Measurements from ENCODE around the gene THADA. TPM values are rescaled to one million over a fixed set of nuclear protein-coding genes. Genes with fewer than 3 reads are reported as not detected.

THADA gene
- total and polyA plus RNA-seq, 2 donors (not counting 3 experiments of a cell fraction or from before 2014, with no cell fraction given) = 22.6 to 25.3 TPM

GRCh38 chr2:43280994-43281393, 314.8 kb downstream of the THADA start:
- Histone ChIP-seq H2AFZ (ENCODE audit: low read depth, low read length) (no peak overlapping the region), H3K36me3 (ENCODE audit: control insufficient read depth in 2 of 2, extremely low read depth in 1 of 2, insufficient read depth in 2 of 2, low read length in 2 of 2) (peaks cover 0 to 11% of the 10 kb centered on the region in 2 experiments), H3K9ac (replicated peaks; ENCODE audit: extremely low read depth, insufficient read depth, low read length) (no peak overlapping the region), H3K9me3 (replicated peaks; ENCODE audit: control insufficient read depth, insufficient read depth, low read length) (peaks cover 2% of the 10 kb centered on the region), H3K27me3 (ENCODE audit: control insufficient read depth in 2 of 2, insufficient read depth in 2 of 2, low read length in 2 of 2) (no peaks in the 10 kb centered on the region), H3K79me2 (ENCODE audit: control insufficient read depth, insufficient read depth, low read length) (no peaks in the 10 kb centered on the region), H3K4me3 (replicated peaks in 1 of 3; ENCODE audit: insufficient read depth in 1 of 3, low read depth in 1 of 3, low read length in 3 of 3) (no peak overlapping the region), H4K20me1 (replicated peaks; ENCODE audit: control insufficient read depth, extremely low read depth, insufficient read depth, low read length) (no peaks in the 10 kb centered on the region), H3K27ac (ENCODE audit: insufficient read depth, low read depth, low read length) (no peak overlapping the region), H3K9me1 (replicated peaks; ENCODE audit: control insufficient read depth, extremely low read depth, insufficient read depth, low read length) (no peaks in the 10 kb centered on the region), H3K4me2 (ENCODE audit: insufficient read depth, low read length) (no peak overlapping the region), H3K4me1 (ENCODE audit: control insufficient read depth, extremely low read depth, insufficient read depth, low read length) (peaks cover 15% of the 10 kb centered on the region)
- POLR2A ChIA-PET = no interaction called here
- CTCF ChIA-PET = no interaction called here
- intact Hi-C loops (cut with micrococcal nuclease) (no loop called here), dilution Hi-C loops (cut with MboI; ENCODE audit: extremely low pct_ligation_motif_present, low sequenced_read_pairs) (no loop called here)
- FAIRE-seq (no peak), DNase-seq (ENCODE audit: low read depth, low spot score) (no peak)
- BruUV-seq (replicated peaks) = no TSS peak
- TF ChIP-seq MAX (IDR thresholded peaks at IDR 0.05; ENCODE audit: insufficient read depth, insufficient read length) (no peak), JUN (IDR thresholded peaks at IDR 0.05; ENCODE audit: borderline replicate concordance, insufficient read depth, insufficient read length, low read depth) (no peak), MYC (IDR thresholded peaks at IDR 0.05; ENCODE audit: low read depth, low read length) (no peak), POLR2AphosphoS5 (IDR thresholded peaks at IDR 0.05; ENCODE audit: insufficient read depth, low read depth, low read length) (no peak), POLR2A (IDR thresholded peaks at IDR 0.05; ENCODE audit: low read depth, low read length) (no peak), EZH2 (IDR thresholded peaks at IDR 0.05; ENCODE audit: borderline replicate concordance, low read depth, low read length, severe bottlenecking) (no peak), FOS (IDR thresholded peaks at IDR 0.05; ENCODE audit: borderline replicate concordance, insufficient read depth, low read length) (no peak), GATA2 (IDR thresholded peaks at IDR 0.05; ENCODE audit: insufficient read depth, insufficient read length, low read depth, low read length) (no peak)
- TF ChIP-seq, protein P1, sequence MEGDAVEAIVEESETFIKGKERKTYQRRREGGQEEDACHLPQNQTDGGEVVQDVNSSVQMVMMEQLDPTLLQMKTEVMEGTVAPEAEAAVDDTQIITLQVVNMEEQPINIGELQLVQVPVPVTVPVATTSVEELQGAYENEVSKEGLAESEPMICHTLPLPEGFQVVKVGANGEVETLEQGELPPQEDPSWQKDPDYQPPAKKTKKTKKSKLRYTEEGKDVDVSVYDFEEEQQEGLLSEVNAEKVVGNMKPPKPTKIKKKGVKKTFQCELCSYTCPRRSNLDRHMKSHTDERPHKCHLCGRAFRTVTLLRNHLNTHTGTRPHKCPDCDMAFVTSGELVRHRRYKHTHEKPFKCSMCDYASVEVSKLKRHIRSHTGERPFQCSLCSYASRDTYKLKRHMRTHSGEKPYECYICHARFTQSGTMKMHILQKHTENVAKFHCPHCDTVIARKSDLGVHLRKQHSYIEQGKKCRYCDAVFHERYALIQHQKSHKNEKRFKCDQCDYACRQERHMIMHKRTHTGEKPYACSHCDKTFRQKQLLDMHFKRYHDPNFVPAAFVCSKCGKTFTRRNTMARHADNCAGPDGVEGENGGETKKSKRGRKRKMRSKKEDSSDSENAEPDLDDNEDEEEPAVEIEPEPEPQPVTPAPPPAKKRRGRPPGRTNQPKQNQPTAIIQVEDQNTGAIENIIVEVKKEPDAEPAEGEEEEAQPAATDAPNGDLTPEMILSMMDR (IDR thresholded peaks at IDR 0.05; ENCODE audit: extremely low read depth in 1 of 2, insufficient read depth in 1 of 2, low read depth in 1 of 2, low read length in 2 of 2) = no peak

Measured in endothelial cell of umbilical vein (primary cell).